Measurements from ENCODE around the gene SCGB1A1.

SCGB1A1 gene

DNA sequence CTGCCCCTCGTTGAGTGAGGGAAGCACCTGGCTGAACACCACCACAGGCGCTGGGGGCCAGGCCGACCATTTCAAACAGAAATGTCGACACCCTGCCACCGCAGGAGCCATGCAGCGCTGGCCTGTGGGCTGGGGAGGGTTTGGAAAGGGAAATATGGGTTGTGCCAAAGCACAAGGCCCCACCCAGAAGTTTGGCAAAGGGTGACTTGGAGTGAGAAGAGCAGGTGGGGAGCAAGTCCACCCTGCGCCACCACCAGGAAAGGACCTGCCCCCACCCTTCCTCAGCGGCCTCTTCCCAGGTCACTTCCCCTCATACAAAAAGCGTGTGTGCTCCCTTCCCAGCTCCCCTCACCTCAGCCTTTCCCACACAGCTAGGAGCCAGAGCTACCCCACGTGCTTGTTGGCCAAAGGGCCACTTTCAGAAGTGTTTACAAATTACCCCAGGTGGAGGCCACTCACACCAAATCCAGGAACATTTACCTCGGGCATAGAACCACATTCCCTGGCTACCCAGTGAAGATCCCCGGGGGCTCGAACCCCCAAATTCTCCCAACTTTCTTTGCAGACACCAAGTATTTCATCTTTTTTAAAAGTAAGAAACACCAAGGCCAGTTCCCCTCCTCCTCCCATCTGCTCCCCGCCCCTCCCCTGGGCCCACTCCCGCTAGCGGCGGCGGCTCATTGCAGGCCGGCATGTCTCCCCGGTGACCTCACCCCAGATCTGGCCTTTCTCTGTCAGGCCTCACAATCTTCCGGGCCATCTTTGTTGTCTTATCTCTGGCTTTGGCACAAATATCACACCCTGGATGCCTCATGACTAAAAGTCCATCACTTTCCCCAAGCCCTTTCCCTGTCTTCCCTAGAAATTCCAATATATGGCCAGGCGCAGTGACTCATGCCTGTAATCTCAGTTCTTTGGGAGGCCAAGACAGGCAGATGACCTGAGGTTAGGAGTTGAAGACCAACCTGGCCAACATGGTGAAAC lies 20.5 kb upstream of the SCGB1A1 start:
- DNase-seq, result no peak

DNA sequence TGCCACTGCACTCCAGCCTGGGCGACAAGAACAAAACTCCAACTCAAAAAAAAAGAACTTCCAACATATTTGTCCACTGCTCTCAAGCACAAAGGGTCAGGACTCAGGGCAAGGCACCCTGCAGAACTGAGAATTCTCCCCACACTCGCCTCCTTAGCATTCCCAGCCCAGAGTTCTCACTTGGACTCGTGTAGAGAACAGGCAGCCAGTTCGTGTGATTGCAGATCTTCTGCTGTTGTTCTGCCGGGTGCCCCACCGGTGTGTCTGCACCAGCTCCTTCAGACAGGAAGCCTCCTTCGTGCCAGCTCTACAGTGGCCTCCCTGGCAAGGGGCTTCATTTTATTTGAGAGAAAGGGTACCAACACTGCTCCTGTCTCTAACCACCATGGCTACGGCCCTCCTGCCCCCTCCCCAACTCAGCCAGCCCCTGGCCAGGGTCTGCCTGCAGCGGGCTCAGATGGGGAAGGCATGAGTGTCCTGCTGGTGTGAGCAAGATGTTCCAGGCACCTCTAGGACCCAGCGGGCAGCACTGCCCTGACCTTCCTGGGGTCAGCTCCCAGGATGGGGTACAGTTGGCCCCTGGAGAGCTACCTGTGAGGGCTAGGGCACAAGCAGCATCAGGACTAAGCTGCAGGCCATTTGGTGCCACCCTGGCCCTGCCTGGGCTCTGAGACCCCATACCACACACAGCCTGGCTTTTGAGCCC lies 19.5 kb upstream of the SCGB1A1 start:
- no peak for DNase-seq

DNA sequence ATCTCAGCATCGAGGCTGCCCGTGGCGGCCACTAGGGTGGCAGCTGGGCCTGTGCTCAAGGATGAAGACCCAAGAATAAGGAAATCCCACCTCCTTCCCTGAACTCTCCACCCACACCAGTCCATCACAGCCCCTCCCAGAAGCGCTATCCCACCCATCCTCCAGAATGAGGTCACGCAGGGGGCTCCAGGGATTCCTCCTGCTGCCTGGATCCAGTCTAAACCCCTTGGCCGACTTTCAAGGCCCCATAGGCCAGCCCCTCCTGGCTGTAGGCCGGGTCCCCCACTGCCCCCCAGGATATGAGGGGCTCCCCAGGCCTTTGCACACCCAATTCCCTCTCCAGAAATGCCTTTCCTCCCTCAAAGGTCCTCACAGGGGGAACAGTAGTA lies 19.0 kb upstream of the SCGB1A1 start:
- DNase-seq, result no peak

DNA sequence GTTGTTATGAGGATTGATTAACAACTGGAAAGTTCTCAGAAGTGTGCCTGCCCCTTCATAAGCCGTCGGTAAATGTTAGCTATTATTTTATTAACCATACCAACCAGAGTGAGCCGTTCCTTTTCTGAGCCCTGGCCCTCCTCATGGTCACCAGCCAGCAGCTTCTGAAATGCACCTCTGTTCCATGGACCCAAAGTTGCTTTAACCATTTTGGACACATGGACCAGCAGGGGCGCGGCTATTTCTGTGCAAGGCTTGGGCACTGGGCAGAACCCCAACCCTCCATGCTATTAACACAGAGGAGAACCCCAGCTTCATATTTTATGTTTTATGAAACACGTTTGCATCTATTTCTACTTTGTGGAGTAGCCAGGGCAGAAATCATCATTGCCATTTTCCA lies 18.6 kb upstream of the SCGB1A1 start:
- no peak for DNase-seq

DNA sequence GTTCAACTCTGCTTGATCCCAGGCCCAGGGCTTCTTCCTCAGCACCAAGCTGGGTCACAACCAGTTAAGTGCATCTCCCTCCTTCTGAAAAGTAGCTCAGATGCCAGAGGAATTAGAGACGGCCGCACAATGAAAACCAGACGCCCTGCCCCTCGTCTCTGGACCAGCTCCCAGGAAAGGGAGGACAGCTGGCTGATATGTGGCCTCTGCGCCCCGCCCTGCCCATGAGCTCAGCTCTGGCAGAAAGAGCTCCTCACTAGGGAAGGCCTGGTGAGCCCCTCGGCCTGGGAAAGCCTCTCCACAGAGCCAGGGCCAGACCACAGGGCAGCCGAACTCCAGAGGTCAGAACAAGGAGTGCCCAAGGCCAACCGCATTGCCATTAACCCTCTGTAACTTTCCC lies 18.1 kb upstream of the SCGB1A1 start:
- no peak for DNase-seq

DNA sequence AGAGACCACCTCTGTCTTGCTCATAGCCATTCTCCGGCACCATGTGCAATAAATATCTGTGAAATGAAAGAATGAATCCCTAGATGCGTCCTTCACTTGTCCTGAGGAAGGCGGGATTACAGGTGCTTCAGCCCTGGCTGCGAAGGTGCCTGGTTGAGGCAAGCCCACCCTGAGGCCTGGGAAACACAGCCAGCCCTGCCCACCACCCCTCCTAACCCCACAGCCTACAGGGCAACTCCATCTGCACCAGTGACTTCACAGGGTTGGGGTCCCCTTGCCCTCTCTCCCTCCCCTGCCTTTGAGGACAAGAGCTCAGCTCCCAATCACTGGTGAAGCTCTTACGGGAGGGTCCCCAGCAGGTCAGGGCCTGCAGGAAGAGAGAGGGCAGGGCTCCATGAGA lies 17.5 kb upstream of the SCGB1A1 start:
- no peak for DNase-seq

DNA sequence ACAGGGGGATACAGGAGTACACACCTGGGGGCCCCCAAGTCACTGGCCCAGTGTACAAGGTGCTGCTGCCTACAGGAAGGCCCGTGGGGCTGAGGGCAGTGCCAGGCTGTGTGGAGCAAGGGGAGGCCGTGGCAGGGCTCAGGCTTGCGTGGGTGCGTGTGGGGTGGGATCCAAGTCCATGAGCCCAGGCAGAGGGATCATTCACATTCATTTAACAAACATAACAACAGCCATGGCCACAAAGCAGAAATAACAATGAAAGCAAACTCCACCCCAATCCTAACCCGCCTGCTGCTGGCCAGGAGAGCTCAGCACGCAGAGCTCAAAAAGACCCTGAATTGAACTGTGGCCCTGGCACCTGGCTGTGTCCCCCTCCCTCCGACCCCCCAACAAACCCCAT lies 17.0 kb upstream of the SCGB1A1 start:
- DNase-seq, result no peak

DNA sequence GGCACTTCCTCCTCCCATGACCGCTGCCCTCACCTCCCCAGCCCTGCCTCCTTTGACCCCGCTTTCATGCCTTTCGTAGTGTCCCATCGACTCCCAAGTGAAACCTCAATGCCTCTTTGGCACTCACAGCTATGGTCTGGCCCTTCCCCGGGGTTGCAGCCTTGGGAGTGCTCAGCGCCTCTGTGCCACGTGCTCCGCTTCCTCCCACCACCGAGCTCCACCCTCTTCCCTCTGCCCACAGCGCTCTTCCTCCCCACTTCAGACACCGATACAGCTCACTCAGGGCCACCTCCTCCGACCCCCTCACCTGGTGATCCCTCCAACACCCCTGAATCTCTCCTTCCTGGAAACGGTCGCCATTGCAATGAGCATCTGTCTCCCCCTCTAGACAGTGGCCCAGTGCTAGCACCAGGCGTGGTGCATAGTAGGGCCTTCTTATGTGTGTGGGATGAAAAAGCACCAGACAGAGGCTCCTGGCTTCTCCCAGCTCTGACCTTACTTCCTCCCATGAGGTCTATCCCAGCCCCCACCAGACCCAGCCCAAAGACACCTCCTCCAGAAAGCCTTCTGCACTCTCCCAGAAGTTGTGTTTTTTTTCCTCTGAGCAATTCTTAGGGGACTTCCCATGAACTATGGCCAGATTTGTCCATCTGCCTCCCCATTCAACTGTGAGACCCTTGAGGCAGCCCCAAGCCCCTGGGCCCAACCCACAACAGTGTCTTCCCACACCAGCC lies 16.4 kb upstream of the SCGB1A1 start:
- no peak for DNase-seq

DNA sequence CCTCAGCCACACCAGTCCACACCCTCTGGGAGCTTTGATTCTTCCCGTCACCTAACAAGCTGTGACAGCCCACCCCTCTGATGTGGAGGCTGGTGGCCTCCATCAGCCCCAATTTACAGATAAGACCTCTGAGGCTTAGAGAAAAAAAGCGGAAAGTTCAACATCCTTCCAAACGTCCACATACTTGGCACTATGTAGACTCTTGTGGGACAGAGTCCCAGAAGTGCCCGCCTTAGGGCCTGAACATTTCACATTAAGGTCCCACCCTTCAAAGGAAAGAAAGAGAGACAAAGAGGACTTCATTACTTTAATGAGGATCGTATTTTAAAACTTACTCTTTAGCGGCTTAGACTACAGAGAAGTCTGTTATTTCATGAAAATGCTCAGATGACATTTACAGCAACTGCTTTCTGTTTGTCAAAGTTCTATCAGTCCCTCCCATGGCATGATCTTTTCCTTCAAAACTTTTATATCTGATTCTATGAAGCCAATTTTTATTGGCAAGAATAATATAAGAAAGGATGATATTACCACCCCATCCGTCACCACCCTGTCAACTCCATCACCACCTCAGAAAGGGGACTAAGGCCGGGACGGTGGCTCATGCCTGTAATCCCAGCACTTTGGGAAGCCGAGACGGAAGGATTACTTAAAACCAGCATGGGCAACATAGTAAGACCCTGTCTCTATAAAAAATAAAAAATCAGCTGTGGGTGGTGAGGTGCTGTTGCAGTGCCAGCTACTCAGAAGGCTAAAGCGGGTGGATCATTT lies 15.7 kb upstream of the SCGB1A1 start:
- no peak for DNase-seq

DNA sequence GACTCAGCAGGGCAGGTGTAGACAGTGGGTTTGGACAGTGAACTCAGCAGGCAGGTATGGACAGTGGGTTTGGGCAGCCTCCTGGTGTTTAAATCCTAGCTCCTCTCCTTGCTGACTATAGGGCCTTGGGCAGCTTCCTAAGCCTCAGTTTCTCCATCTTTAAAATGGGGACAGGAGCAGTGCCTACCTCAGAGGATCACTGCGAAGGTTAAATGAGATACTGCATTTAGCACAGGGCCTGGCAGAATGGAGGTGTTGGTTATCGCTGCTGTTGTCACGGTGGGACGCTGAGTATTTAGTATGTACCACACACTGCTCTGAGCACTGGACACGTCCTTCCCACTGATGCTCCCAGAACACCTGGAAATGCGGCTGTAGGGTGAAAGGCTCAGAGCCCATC lies 14.4 kb upstream of the SCGB1A1 start:
- no peak for DNase-seq

DNA sequence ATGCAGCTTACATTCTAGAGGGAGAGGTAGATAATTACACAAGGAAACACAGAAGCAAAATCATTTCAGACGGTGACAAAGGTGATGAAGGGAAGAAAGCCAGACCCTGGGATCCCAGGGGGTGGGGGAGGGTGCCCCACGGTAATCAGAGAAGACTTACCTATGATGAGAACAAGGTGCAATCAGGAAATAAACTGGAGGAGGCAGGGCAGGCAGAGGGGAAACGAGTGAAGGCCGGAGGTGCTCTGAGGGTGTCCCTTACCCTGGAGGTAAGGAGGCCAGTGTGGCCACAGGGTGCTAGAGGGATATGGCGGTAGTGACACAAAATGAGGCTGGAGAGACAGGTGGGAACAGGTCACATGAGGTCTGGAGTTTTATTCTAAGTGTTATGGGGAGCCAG lies 13.9 kb upstream of the SCGB1A1 start:
- no peak for DNase-seq

DNA sequence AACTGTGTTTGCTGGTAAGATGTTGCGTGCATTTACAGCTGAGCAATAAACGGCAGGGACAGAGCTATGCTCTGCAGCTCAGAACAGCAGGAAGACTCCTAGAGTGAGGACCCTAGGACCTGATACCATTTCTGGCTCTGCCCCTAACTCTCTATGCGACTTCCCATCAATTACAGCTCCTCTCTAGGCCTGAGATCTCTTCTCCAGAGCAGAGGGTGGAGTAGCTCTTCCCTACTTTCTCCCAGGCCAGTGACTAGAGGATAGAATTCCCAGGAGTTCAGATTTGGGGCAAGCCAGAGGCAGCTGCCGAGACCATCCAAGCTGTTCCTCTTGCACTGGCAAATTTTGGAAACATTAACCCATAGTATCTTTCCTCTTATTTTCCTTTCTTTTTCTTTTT lies 12.8 kb upstream of the SCGB1A1 start:
- DNase-seq, result no peak

DNA sequence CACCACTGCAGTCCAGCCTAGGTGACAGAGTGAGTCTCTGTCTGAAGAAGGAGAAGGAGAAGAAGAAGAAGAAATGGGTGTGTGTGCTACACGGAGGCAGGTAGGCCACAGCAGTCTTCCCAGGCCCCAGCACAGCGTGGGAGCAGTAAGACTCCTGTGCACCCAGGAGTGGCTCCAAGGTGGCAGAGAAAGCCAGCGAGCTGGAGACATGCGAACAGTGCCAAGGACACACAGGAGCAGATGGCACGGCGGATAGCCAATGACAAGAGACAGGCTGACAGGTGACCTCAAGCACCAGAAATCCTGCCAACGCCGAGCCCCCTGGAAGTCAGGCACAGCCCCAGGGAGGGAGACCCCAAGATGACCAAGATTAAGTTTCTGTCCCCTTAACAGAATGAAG lies 9.0 kb upstream of the SCGB1A1 start:
- no peak for DNase-seq

DNA sequence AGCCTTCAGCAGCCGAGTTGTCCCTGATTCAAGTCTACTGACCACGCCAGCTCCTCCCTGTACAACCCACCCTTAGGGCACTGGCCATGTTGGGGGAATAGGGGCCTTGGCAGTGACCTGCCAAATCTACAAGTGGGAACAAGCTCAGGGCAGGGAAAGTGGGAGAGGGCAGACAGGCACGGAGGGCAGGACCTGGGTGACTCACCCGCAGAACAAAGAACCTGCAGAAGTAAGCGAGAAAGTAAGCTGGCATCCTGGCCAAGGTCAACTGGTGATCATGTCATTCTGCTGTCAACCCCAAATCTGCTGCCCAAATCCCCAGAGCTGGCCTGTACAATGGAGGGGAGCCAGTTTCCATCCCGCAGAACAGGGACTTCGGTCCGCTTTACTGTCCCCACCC lies 7.9 kb upstream of the SCGB1A1 start:
- DNase-seq, result no peak

DNA sequence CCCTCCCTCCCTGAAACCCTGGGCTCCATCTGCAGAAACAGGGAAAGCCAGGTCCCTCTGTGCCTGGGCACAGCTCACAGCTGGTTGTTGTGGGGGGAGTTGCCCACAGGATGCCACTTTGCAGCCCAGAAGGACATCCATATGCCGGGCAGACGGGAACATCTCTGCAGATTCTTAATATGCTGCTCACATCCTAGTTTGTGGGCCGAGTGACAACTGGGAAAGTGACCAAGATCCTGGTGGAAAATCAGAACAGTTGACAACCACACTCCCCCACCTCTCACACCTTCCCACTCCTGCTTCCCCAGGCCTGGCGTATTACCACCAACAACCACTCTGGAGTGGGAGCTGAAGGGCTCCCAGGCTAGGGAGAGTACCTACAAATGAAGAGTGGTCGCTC lies 7.3 kb upstream of the SCGB1A1 start:
- DNase-seq, result no peak

DNA sequence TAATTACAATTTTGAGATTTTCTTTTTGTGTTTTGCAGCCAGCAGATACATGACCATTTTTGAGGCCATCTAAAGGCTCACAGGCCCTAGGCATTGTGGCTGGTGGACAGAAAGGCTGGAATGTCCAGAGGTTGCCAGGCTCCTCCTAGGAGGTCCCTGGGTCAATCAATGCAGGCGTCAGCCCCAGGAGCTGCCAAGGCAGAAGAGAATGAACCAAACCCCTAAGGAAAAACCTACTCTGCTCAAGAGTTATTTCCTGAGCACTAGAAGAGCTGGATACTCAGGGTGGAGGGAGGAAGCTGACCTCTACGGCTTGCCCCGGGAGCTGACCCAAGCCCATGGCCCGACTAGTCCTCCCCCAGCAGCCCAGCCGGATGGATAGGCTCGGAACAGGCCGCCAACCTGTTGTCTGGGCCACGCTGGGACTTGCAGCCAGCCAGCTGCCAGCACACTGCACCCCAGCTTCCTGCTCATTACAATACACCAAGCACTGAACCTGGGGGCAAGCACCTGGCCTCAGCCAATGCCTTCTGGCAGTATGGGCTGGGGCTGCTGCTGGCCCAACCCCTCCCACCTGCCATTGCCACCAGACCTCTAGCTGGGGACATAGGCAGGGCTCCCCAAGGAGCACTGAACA lies 5.7 kb upstream of the SCGB1A1 start:
- no peak for DNase-seq

DNA sequence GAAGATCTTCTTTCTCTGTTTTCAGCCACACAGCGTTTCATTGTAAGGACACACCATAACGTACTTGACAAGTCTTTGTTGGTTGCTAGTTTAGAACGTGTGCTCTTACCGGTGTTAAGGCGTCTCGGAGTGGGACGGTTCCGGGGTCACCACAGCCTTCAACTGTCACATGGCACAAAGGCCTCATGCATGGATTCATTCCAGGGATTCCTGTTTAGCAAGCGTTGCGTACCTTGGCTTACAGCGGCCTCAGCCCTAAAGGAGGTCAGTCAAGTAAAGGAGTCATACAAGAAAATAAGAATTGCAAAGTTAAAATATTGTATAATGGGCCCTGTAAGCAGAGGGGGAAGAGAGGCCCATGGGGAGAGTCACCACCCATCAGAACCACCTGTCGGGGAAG lies 2.2 kb upstream of the SCGB1A1 start:
- DNase-seq, result no peak

DNA sequence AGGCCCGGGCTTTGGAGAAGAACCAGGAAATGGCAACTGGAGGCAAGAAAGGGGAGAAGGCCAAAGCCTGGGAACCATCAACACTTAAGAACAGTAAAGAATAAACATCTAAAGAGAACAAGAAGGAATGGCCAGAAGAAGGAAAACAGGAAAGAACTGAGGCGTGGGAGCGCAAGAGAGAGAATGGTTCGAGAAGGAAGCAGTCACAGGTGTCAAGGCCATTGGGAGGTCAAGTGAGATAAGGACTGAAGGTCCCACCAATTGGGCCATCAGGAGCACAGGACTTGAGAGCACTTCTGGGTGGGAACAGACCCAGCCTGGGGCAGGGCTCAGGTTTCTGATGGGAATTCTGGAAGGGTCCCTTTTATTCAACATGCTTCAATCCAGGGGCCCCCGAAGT lies 697 bp upstream of the SCGB1A1 start:
- no peak for DNase-seq

DNA sequence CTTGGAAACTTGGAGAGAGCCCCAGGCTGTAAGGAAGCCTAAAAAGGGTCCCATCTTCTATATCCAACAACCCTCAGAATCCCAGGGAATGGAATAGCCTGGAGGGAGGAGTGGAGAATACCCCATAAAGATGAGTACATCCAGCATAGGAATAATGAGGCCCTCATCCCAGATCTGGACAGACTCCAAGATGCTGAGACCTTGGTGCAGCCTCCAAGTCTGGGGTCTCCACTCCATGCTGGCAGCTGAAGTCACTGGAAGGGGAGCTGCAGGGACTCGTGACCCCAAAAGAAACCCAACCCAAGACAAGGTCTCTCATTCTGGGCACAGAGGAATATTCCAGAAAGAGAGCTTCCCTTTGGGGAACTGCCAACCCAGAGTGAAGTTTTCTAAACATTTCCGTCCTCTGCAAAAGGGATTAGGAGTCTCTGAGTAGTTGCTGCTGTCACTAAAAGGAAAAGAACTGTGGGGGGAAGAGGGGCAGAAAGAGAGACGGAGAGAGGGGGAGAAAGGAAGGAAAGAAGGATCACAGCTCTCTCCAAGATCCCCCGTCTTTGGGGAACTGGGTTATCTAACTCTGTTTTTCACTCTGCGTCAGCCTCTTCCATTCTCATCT lies 589 bp downstream of the SCGB1A1 start:
- DNase-seq, result no peak

DNA sequence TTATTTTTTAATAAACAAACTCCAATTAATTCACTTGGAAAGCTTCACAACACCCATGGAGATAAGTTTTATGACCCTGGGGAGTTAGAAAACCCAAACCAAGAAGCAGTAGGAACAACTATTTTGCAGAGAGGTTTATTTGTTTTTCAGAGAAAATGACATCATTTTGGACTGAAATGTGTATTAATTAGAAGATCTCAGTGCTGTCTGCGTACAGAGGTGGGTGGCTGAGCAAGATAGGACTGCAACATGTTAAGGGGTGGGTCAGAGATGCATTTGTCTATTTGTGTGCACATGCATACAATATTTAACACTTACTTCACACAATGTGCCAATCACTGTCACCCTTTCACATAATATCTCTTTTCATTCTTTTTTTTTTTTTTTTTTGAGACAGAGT lies 1.1 kb downstream of the SCGB1A1 start:
- no peak for DNase-seq

DNA sequence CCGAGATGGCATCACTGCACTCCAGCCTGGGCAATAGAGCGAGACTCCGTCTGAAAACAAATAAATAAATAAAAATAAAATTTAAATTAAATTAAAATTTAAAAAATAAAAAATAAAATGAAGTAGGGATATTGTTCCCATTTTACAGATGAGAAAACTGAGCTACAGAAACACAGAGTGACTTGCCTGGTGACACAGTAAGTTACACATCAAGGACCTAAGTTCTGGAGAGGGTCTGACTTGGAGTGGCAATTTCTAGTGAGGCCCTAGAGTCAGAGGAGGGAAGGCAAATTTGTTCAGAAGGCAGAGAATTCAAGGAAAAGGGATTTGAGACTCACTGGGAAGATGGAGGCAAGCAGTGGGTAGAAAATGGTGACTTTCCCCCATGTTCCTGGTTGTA lies 2.0 kb downstream of the SCGB1A1 start:
- no peak for DNase-seq

DNA sequence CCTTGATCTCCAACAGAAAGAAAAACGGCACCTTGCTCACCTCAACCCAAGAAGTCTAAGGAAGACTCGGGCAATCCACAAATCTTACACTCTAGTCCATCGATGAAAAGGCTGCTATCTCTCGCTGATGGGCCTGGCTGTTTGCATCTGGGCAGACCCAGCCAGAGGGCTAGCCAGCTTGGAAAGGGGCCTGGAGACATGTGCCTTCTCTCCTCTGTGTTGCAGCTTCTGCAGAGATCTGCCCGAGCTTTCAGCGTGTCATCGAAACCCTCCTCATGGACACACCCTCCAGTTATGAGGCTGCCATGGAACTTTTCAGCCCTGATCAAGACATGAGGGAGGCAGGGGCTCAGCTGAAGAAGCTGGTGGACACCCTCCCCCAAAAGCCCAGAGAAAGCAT lies 3.2 kb downstream of the SCGB1A1 start:
- DNase-seq, result no peak
